Neuronal stem cell (in vitro differentiated cells): ENCODE results near the gene NLGN1.

ENCODE experiments used
- DNase-seq: peaks from one replicate; pipeline ENCODE4 v3.0.0-alpha.2; 2013; ENCODE audit warnings: low spot score
- H2AFZ ChIP-seq: one replicate; pipeline ENCODE4 v1.6.1; 2013; ENCODE audit warnings: mild to moderate bottlenecking, low read length, inconsistent platforms
- H2AK5ac ChIP-seq: 2 replicates; pipeline ENCODE4 v1.6.1; 2013; ENCODE audit warnings: low read depth, mild to moderate bottlenecking, inconsistent platforms, low read length, moderate library complexity, mixed read lengths
- H2BK120ac ChIP-seq: 2 replicates; pipeline ENCODE4 v1.6.1; 2013; ENCODE audit warnings: low read depth, mild to moderate bottlenecking, inconsistent platforms, low read length, moderate library complexity, mixed read lengths
- H2BK12ac ChIP-seq: one replicate; pipeline ENCODE4 v1.6.1; 2013; ENCODE audit warnings: low read length, inconsistent platforms
- H2BK15ac ChIP-seq: 2 replicates; pipeline ENCODE4 v1.6.1; 2013; ENCODE audit warnings: mild to moderate bottlenecking, low read length, inconsistent platforms, mixed read lengths
- H2BK5ac ChIP-seq: one replicate; pipeline ENCODE4 v1.6.1; 2013; ENCODE audit warnings: inconsistent platforms, mild to moderate bottlenecking, low read length, moderate library complexity
- H3K14ac ChIP-seq: one replicate; pipeline ENCODE4 v1.6.1; 2013; ENCODE audit warnings: low read length, inconsistent platforms
- H3K18ac ChIP-seq: 2 replicates; pipeline ENCODE4 v1.6.1; 2013; ENCODE audit warnings: low read length, inconsistent platforms
- H3K23ac ChIP-seq: 2 replicates; pipeline ENCODE4 v1.6.1; 2013; ENCODE audit warnings: low read depth, mild to moderate bottlenecking, mixed read lengths, low read length, inconsistent platforms; ENCODE audit not compliant: poor library complexity
- H3K27ac ChIP-seq: replicated peaks from 3 replicates; pipeline ENCODE4 v1.5.1; 2013; ENCODE audit warnings: low read length, inconsistent platforms
- H3K27me3 ChIP-seq, 3 experiments: 2 replicates each; pipeline ENCODE4 v1.6.1; 2013; ENCODE audit warnings: low read length in 3 of 3, mild to moderate bottlenecking in 2 of 3, inconsistent platforms in 1 of 3, low read depth in 1 of 3, mixed read lengths in 1 of 3, moderate library complexity in 1 of 3; ENCODE audit not compliant: control insufficient read depth in 3 of 3, insufficient read depth in 3 of 3
- H3K36me3 ChIP-seq, 2 donors: replicated peaks in 1 of 2; 2 replicates each; pipeline ENCODE4 v1.6.1; 2013; ENCODE audit warnings: low read length in 2 of 2; ENCODE audit not compliant: control insufficient read depth in 2 of 2, insufficient read depth in 2 of 2
- H3K4ac ChIP-seq: 2 replicates; pipeline ENCODE4 v1.6.1; 2013; ENCODE audit warnings: inconsistent platforms, mild to moderate bottlenecking, low read length, moderate library complexity
- H3K4me1 ChIP-seq, 2 donors: 1 replicate in 1 of 2; 2 replicates in 1 of 2; pipeline ENCODE4 v1.6.1; 2013; ENCODE audit warnings: low read length in 2 of 2, low read depth in 1 of 2; ENCODE audit not compliant: control insufficient read depth in 2 of 2, insufficient read depth in 1 of 2
- H3K4me2 ChIP-seq: one replicate; pipeline ENCODE4 v1.6.1; 2013; ENCODE audit warnings: mild to moderate bottlenecking, low read length, inconsistent platforms; ENCODE audit not compliant: insufficient read depth, poor library complexity, severe bottlenecking
- H3K4me3 ChIP-seq, 2 donors: 2 replicates each; pipeline ENCODE4 v1.5.1; 2013; ENCODE audit warnings: low read length in 2 of 2, mild to moderate bottlenecking in 2 of 2, inconsistent platforms in 1 of 2, moderate library complexity in 1 of 2
- H3K79me1 ChIP-seq: one replicate; pipeline ENCODE4 v1.6.1; 2013; ENCODE audit warnings: low read depth, mild to moderate bottlenecking, inconsistent platforms, low read length, moderate library complexity
- H3K9ac ChIP-seq: one replicate; pipeline ENCODE4 v1.6.1; 2013; ENCODE audit warnings: mild to moderate bottlenecking, low read depth, low read length, inconsistent platforms; ENCODE audit not compliant: poor library complexity
- H3K9me3 ChIP-seq, 2 donors: replicated peaks in 1 of 2; 2 replicates each; pipeline versions ENCODE3 to v1.6.1; 2013; ENCODE audit warnings: low read length in 2 of 2, mild to moderate bottlenecking in 2 of 2, inconsistent platforms in 1 of 2, low read depth in 1 of 2, mixed read lengths in 1 of 2, moderate library complexity in 1 of 2; ENCODE audit not compliant: control insufficient read depth in 2 of 2, insufficient read depth in 1 of 2
- H4K8ac ChIP-seq: one replicate; pipeline ENCODE4 v1.6.1; 2013; ENCODE audit warnings: low read depth, mild to moderate bottlenecking, inconsistent platforms, low read length, moderate library complexity
- H4K91ac ChIP-seq: one replicate; pipeline ENCODE4 v1.6.1; 2013; ENCODE audit warnings: low read length, low read depth, mild to moderate bottlenecking, inconsistent platforms; ENCODE audit not compliant: poor library complexity
- WGBS, 2 donors: extraction: QIAGEN DNeasy Blood & Tissue Kit; methylation state at CpG; one replicate each; pipeline ENCODE4 v1.1.7; 2013; ENCODE audit warnings: missing lambda C conversion rate in 2 of 2, mixed read lengths in 1 of 2; ENCODE audit not compliant: insufficient read length in 2 of 2, insufficient replicate concordance in 1 of 2; ENCODE audit errors: extremely low coverage in 2 of 2; 5-methylcytosine and 5-hydroxymethylcytosine counted together

NLGN1 gene

GRCh38 chr3:173750591-173750990 is 353.0 kb downstream of the NLGN1 start:
- no peak overlapping the region for H3K9ac ChIP-seq
- no peak overlapping the region for H3K4me3 ChIP-seq
- no peaks in the 10 kb centered on the region for H3K79me1 ChIP-seq
- no peaks in the 10 kb centered on the region for H3K27me3 ChIP-seq
- no peaks in the 10 kb centered on the region for H3K9me3 ChIP-seq
- no peak overlapping the region for H4K8ac ChIP-seq
- no peak overlapping the region for H4K91ac ChIP-seq
- H3K4ac ChIP-seq = no peak overlapping the region
- no peak overlapping the region for H2AFZ ChIP-seq
- H3K27ac ChIP-seq = no peak overlapping the region
- H3K36me3 ChIP-seq = no peaks in the 10 kb centered on the region
- H3K4me1 ChIP-seq = no peaks in the 10 kb centered on the region
- no peak overlapping the region for H2BK15ac ChIP-seq
- no peak overlapping the region for H2BK120ac ChIP-seq
- no peak overlapping the region for H3K18ac ChIP-seq
- H2AK5ac ChIP-seq = no peak overlapping the region
- no peak overlapping the region for H3K4me2 ChIP-seq
- DNase-seq = no peak
- no peak overlapping the region for H3K14ac ChIP-seq
- H2BK5ac ChIP-seq = no peak overlapping the region
- no CpG with 5 or more reads among the region's 1 CpG for WGBS, 2 donors
- no peak overlapping the region for H2BK12ac ChIP-seq
- no peak overlapping the region for H3K23ac ChIP-seq

GRCh38 chr3:173753593-173753992 is 356.0 kb downstream of the NLGN1 start:
- H2BK12ac ChIP-seq = no peak overlapping the region
- H3K4me1 ChIP-seq = no peaks in the 10 kb centered on the region
- H2BK15ac ChIP-seq = no peak overlapping the region
- DNase-seq = no peak
- no peaks in the 10 kb centered on the region for H3K79me1 ChIP-seq
- H3K14ac ChIP-seq = no peak overlapping the region
- H2BK5ac ChIP-seq = no peak overlapping the region
- H3K27me3 ChIP-seq = no peaks in the 10 kb centered on the region
- H3K4me2 ChIP-seq = no peak overlapping the region
- H3K18ac ChIP-seq = no peak overlapping the region
- H2BK120ac ChIP-seq = no peak overlapping the region
- H2AK5ac ChIP-seq = no peak overlapping the region
- H3K9ac ChIP-seq = no peak overlapping the region
- no peaks in the 10 kb centered on the region for H3K36me3 ChIP-seq
- H3K27ac ChIP-seq = no peak overlapping the region
- no peak overlapping the region for H2AFZ ChIP-seq
- H3K4ac ChIP-seq = no peak overlapping the region
- no peak overlapping the region for H4K91ac ChIP-seq
- H3K23ac ChIP-seq = no peak overlapping the region
- peaks cover 0 to 3% of the 10 kb centered on the region in 2 donors for H3K9me3 ChIP-seq
- no peak overlapping the region for H4K8ac ChIP-seq
- H3K4me3 ChIP-seq = no peak overlapping the region

- Histone ChIP-seq H4K91ac (no peak overlapping the region), H3K4ac (no peak overlapping the region), H2BK15ac (no peak overlapping the region), H3K9me3 (peaks cover 0 to 3% of the 10 kb centered on the region in 2 donors), H2BK5ac (no peak overlapping the region), H3K79me1 (no peaks in the 10 kb centered on the region), H3K14ac (no peak overlapping the region), H3K23ac (no peak overlapping the region), H3K27ac (no peak overlapping the region), H2AFZ (no peak overlapping the region), H4K8ac (no peak overlapping the region), H2BK120ac (no peak overlapping the region), H2AK5ac (no peak overlapping the region), H3K18ac (no peak overlapping the region), H2BK12ac (no peak overlapping the region), H3K4me2 (no peak overlapping the region), H3K9ac (no peak overlapping the region), H3K27me3 (no peaks in the 10 kb centered on the region), H3K4me3 (no peak overlapping the region), H3K36me3 (no peaks in the 10 kb centered on the region), H3K4me1 (no peaks in the 10 kb centered on the region)
- no peak for DNase-seq
Observed at GRCh38 chr3:173755161-173755560, 357.6 kb downstream of the NLGN1 start.

- Histone ChIP-seq H4K8ac (no peak overlapping the region), H2BK15ac (no peak overlapping the region), H3K27me3 (no peaks in the 10 kb centered on the region), H3K9me3 (peaks cover 0 to 3% of the 10 kb centered on the region in 2 donors), H2AFZ (no peak overlapping the region), H2BK12ac (no peak overlapping the region), H3K27ac (no peak overlapping the region), H3K9ac (no peak overlapping the region), H3K18ac (no peak overlapping the region), H3K4me2 (no peak overlapping the region), H4K91ac (no peak overlapping the region), H3K4me1 (peaks cover 0 to 3% of the 10 kb centered on the region in 2 donors), H3K79me1 (no peaks in the 10 kb centered on the region), H3K4ac (no peak overlapping the region), H3K36me3 (no peaks in the 10 kb centered on the region), H3K14ac (no peak overlapping the region), H2BK120ac (no peak overlapping the region), H2AK5ac (no peak overlapping the region), H3K4me3 (no peak overlapping the region), H2BK5ac (no peak overlapping the region), H3K23ac (no peak overlapping the region)
- no CpG with 5 or more reads among the region's 4 CpGs for WGBS, 2 donors
- no peak for DNase-seq
Observed at GRCh38 chr3:173761161-173761560, 363.6 kb downstream of the NLGN1 start.
